ENCODE results near the gene WDR72. TPM values are rescaled to one million over a fixed set of nuclear protein-coding genes. Genes with fewer than 3 reads are reported as not detected.

Gene WDR72
- total RNA-seq, 1 donor from 2014 or later = 2.0 TPM

DNA sequence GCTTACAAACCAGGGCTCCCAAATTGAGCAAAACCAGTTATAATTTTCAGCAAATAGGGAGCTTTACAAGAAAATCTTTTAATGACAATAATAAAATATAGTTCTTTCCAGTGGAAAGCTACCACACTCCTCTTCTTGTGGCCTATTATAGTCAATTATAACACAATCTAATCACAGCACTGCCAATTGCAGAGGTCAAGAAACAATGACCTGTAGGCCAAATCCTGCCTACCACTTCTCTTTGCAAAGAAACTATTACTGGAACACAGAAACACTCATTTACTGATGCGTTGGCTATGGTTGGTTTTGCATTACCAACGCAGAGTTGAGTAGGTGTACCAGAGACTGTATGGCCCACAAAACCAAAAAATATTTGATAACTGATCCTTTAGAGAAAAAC is 110.5 kb downstream of the WDR72 start:
- H3K36me3 Mint-ChIP-seq = no peaks in the 10 kb centered on the region
- H3K27me3 Mint-ChIP-seq = peaks cover 5% of the 10 kb centered on the region
- no peak overlapping the region for H3K27ac Mint-ChIP-seq
- H3K4me1 Mint-ChIP-seq (ENCODE audit: unreplicated experiment) = no peaks in the 10 kb centered on the region
- H3K9me3 Mint-ChIP-seq = no peaks in the 10 kb centered on the region
- no peak for DNase-seq (ENCODE audit: extremely low spot score, unreplicated experiment)
- TF ChIP-seq, protein P1, sequence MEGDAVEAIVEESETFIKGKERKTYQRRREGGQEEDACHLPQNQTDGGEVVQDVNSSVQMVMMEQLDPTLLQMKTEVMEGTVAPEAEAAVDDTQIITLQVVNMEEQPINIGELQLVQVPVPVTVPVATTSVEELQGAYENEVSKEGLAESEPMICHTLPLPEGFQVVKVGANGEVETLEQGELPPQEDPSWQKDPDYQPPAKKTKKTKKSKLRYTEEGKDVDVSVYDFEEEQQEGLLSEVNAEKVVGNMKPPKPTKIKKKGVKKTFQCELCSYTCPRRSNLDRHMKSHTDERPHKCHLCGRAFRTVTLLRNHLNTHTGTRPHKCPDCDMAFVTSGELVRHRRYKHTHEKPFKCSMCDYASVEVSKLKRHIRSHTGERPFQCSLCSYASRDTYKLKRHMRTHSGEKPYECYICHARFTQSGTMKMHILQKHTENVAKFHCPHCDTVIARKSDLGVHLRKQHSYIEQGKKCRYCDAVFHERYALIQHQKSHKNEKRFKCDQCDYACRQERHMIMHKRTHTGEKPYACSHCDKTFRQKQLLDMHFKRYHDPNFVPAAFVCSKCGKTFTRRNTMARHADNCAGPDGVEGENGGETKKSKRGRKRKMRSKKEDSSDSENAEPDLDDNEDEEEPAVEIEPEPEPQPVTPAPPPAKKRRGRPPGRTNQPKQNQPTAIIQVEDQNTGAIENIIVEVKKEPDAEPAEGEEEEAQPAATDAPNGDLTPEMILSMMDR (conservative IDR thresholded peaks at IDR 0.05) = no peak
- no peak overlapping the region for H3K4me3 Mint-ChIP-seq

DNA sequence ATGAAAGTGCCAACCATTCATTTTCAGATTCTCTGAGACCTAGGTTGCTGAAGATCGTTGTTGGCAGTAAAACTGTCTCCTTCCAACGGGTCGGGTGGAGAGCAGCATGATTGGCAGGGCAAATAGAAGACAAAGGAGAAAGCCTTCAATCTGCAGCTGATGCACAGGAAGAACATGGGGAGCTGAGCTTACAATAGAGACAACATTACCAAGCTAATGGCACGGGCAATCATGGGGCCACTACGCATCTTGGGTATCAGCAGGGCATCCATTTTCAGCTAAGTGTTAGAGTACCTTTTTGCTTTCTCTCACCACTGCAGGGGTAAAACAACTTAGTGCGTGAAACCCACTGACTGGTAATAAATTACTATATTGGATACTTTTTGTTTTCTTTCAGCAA is 114.8 kb downstream of the WDR72 start:
- Mint-ChIP-seq H3K27me3 (peaks cover 3% of the 10 kb centered on the region), H3K27ac (no peak overlapping the region), H3K36me3 (no peaks in the 10 kb centered on the region), H3K4me3 (no peak overlapping the region), H3K4me1 (ENCODE audit: unreplicated experiment) (no peaks in the 10 kb centered on the region), H3K9me3 (no peaks in the 10 kb centered on the region)
- DNase-seq (ENCODE audit: extremely low spot score, unreplicated experiment) = no peak
- TF ChIP-seq, protein P1 (conservative IDR thresholded peaks at IDR 0.05) = no peak

DNA sequence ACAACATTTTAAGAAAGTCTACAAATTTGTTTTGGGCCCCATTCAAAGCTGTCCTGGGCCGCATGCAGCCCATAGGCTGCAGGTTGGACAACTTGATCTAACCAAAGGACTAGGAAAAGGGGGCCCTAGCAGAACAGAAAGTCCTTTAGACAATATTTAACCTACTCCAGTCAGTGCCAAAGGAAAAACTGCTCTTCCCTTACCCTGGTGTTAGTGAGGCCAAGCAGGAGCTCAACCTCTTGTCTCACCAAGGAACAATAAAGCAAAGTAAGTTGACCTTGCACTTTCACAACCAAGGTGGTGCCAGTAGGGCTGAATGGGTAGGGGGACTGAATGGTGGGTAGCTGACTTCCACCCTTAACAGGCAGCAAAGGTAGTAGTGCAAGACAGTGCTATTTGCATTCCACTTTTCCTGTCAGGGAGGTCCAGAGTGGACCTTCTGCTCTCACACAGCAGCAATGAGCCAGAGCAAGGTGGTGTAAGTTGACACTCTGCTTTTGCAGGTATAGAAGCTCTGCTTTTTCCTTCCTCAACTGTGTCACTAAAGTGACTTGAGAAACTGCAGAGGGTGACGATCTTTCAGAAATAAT is 124.9 kb downstream of the WDR72 start:
- Mint-ChIP-seq H3K4me3 (no peak overlapping the region), H3K27me3 (no peaks in the 10 kb centered on the region), H3K27ac (no peak overlapping the region), H3K4me1 (ENCODE audit: unreplicated experiment) (no peaks in the 10 kb centered on the region), H3K36me3 (no peaks in the 10 kb centered on the region), H3K9me3 (peaks cover 8% of the 10 kb centered on the region)
- TF ChIP-seq, protein P1 (conservative IDR thresholded peaks at IDR 0.05) = no peak
- no peak for DNase-seq (ENCODE audit: extremely low spot score, unreplicated experiment)

GRCh38 chr15:53627279-53627678 is 132.2 kb downstream of the WDR72 start:
- Mint-ChIP-seq H3K27ac (no peak overlapping the region), H3K9me3 (peaks cover 8% of the 10 kb centered on the region), H3K27me3 (peaks cover 3% of the 10 kb centered on the region), H3K36me3 (no peaks in the 10 kb centered on the region), H3K4me3 (no peak overlapping the region), H3K4me1 (ENCODE audit: unreplicated experiment) (peaks cover 3% of the 10 kb centered on the region)
- TF ChIP-seq, protein P1 (conservative IDR thresholded peaks at IDR 0.05) = no peak
- no peak for DNase-seq (ENCODE audit: extremely low spot score, unreplicated experiment)

- H3K27ac Mint-ChIP-seq = no peak overlapping the region
- H3K36me3 Mint-ChIP-seq = no peaks in the 10 kb centered on the region
- H3K4me3 Mint-ChIP-seq = no peak overlapping the region
- DNase-seq (ENCODE audit: extremely low spot score, unreplicated experiment) = no peak
- H3K27me3 Mint-ChIP-seq = peaks cover 3% of the 10 kb centered on the region
- TF ChIP-seq, protein P1 (conservative IDR thresholded peaks at IDR 0.05) = no peak
- H3K9me3 Mint-ChIP-seq = peaks cover 2% of the 10 kb centered on the region
- peaks cover 3% of the 10 kb centered on the region for H3K4me1 Mint-ChIP-seq (ENCODE audit: unreplicated experiment)
Observed at GRCh38 chr15:53625962-53626845, 133.3 kb downstream of the WDR72 start.
